RPMI8226 (cell line): ENCODE measurements around the gene RAB13.

ENCODE experiments used
- DNase-seq: peaks from one replicate; pipeline ENCODE4 v3.0.0-alpha.2; 2015

RAB13 gene

DNA sequence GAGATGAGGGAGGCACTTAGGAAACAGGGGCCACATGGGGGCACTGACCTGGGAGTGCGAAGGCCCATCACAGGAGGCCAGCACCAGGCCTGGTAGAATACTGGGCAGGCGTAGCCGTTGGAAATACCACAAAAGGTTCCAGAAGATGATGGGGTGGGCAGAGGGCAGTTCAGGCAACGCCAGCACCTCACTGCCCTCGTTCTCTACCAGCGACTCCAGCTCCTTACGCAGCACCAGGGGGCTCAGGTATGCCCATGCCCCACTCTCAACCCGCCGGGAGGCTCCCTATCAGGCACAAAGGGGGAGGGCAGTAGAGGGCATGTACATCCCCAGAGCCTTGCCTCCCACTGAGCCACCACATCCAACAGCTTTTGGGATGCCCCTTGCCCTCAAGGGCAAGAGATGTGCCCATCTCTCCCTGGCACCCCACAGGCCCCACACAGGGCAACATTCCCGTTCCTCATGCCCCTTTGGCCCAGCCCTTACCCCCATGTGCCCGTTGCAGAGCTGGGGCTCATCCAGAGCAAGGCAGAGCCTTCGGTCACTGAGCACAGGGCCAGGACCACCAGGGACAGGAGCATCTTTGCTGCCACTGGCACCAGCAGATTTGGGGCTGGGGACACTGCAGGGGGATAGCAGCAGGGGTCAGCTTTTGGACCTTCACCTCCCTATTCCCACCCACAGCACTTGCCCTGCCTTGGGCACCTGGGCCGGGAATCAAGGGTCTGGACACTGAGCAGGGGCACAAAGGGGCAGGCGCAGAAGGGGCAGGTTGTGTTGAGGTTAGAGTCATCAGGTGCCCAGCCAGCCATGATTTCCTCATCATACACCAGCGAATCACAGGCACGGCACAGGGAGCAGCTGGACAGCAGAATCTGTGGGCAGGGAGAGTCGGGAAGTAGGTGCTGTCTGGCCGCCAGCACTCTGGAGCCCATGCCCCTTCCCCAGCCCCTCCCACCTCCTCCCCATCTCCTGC lies 53.7 kb downstream of the RAB13 start:
- no peak for DNase-seq
